ENCODE results near the gene WDR33. TPM values are rescaled to one million over a fixed set of nuclear protein-coding genes. Genes with fewer than 3 reads are reported as not detected.

The WDR33 gene
- total RNA-seq, 1 experiment from 2014 or later = 29.9 TPM

DNA sequence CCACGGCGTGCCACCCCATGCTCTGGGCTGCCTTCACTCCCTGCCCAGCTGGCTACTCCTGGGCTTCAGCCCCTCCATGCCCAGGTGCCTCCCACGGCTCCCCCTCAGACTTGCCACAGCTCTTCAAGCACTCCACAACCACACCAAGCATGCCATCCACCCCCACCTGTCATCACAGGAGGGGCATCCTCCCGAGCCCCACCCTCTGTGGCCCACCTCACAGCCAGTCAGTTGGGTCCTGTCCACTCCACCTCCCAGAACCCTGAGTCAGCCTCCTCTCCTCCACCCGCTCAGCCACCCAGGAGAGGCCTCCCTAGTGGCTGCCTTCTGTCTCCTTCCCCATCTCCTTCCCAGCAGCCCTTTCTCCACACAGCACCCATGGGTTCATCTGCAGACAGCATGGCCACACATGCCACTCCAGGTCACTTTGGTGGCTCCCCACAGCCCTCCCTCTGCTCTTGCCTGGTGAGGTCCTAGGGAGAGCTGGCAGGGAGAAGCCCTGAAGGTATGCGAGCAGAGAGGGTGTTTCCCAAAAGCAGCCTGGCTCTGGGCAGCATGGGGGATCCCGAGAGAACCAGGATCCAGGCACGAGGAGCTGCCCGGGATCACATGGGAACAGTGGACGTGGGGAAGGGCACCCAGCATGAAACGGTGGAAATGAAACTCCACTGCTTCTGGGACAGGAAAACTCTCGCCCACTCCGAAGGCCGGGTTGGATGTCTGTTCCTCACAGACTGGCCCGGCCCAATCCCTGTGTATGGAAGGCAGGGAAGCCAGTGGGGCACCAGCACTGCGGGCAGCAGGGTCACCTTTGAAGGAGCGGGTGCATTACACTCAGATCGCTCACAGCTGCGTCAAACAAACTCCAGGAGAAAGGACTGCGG is 138.4 kb downstream of the WDR33 start:
- DNase-seq (ENCODE audit: low spot score) = no peak

DNA sequence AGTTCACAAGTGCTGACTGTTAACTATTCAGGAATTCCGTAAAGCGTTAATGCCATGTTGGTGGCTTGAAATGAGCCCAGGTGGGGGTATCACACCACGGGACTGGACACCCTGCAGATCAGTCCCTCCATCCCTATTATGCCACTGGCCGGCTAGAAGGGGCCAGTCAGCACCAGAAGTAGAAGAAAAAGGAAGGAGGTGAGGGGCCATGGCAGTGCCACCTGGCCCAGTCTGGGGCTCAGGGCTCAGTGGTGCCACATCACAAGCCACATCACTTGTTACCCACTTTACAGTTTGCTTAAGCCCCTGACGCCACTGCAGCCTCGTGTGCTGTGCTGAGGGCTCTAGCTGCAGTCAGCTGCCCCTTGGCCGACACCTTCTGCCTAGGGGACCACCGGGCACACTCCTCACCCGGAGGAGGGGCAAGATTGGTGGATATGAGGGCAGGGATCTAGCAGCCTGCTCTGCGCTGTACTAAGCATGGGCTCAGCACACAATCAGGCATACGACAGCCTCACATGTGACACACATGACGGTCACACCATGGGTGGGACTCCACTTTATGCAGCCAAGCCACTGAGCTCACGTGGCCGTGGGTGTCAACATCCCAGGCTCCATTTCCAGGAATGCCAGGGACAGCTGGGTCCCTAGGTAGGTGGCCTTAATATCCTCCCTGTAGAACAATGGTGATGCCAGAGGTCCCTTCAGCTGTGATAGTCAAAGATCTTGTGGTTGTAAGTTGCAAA is 139.2 kb downstream of the WDR33 start:
- no peak for DNase-seq (ENCODE audit: low spot score)

DNA sequence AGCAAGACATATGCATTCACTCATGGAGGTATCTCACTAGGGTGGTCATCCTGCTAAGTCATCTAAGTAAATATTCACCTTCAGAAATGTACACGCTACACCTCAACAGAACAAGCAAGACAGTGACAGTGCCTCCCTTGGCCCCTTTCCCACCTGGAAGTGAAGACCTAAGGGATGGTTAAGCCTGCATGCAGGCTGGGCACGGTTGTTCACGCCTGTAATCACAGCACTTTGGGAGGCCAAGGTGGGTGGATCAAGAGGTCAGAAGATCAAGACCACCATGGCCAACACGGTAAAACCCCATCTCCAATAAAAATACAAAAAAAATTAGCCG is 140.0 kb downstream of the WDR33 start:
- DNase-seq (ENCODE audit: low spot score) = no peak

DNA sequence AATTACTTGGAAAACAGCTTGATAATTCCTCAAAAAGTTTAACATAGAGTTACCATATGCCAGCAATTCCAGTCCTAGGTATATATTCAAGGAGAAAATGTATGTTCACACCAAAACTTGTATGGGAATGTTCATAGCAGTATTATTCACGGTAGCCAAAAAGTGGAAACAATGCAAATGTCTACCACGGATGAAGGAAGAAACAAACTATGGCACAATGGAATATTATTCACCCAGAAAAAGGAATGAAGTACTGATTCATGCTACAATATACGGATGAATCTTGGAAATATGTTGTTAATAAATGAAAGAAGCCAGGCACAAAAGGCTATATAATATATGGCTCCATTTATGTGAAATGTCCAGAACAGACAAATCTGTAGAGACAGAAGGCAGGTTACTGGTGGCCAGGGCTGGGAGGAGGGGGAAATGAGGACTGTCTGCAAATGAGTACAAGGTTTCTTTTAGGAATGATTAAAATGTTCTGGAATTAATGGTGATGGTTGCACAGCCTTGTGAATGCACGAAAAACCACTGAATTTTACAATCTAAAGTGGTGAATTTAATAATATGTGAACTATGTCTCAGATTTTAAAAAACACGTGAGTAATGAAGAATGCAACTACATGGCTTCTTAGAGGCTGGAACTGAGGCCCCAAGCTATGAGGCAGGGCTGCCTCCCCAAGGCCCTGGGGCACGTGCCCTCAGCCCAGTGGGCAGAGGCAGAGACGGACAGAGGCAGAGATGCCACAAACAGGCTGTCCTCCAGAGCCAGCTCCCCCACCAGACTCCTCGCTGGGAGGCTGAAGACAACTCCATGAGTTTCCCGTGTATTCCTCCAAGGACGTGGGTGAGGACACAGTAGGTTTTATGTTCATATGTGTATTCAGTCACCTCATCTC is 140.7 kb downstream of the WDR33 start:
- no peak for DNase-seq (ENCODE audit: low spot score)

DNA sequence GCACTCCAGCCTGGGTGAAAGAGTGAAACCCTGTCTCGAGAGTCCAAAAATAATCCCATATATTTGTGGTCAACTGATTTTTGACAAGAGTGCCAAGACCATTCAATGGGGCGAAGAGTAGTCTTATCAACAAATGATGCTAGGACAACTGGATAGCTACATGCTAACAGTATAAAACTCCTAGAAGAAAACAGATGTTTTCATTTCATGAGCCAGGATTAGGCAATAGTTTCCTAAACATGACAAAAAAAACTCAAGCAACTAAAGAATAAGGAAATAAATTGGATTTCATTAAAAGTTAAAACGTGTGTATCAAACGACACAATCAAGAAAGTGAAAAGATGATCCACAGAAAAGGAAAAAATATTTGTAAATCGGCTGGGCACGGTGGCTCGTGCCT is 141.9 kb downstream of the WDR33 start:
- no peak for DNase-seq (ENCODE audit: low spot score)

DNA sequence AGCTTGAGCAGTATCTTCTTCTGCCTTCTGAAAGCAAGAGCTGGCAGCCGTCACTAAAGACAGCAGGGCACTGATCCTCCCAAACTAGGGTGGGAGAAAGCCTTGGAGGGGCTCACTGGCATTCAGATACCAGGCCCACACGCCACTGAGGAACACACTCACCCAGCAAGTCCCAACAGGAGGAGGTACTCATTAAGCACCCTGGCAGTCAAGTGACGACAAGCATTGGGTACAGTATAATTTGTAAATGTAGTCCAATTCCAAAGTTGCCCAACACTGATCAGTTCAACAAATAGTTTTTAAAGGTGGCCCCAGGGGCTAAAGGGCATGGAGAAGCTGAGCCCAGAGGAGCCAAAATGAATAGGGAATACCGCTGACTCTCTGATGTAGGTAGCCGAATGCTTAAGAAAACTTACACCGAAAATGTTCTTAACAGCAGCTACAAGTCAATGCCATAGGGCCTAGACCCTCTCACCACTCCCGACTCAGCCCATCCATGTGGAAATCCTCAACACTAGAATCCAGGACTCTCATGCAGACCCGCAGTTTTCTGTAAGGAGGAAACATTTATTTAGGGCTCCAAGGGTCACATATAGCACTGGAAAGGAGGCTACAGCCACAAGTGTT is 145.6 kb downstream of the WDR33 start:
- no peak for DNase-seq (ENCODE audit: low spot score)

DNA sequence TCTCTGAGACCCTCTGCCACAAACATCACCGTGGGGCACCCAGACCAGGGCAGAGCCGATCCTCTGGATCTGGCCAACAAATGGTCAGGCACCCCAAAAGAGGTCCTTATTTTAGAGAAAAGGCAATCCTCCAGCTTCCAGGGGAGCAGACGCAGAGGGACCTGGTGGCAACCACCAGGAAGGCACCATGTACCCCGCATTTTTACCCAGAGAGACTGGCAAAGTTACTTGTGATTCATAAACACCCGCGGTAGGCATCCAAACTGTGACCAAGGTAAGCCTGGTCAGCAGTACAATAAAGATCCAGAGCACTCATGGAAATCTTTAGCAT is 146.1 kb downstream of the WDR33 start:
- DNase-seq (ENCODE audit: low spot score) = no peak

DNA sequence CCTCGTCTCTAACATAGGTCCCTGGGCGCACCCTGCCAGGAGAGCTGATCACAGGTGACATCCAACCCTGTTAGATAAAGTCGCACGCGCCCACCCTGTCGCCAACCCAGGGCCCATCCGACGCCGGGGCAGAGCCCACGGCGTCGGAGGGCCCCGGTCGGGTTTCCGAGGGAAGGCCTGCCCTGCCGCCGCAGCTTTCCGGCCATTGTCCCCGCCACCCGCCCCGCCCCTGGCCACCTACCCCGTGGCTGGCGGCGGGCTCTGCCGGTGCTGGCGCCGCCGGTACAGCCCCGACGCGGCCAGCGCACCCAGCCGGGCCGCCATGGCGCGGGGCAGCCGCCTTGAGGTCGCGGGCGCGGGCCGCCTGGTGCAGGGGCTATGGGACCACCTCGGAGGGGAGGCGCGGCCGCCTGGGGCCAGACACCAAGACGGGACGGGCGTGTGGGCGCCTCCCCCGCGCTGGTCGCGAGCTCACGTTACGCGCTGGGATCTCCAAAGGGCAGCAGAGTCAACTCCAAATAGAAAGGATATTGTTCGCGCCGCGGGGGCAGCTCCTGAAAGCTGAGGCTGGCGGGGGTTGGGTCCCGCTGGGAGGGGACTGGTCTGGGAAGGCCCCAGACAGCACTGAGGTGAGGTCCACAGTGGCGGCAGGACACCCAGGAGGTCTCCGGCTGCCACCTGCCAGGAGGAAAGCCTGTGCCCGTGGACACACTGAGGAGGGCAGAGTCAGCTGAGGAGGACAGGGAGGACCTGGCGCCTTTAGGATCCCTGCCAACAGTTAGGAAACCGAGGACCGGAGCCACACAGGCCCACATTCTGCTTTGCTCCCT is 146.7 kb downstream of the WDR33 start:
- no peak for DNase-seq (ENCODE audit: low spot score)

DNA sequence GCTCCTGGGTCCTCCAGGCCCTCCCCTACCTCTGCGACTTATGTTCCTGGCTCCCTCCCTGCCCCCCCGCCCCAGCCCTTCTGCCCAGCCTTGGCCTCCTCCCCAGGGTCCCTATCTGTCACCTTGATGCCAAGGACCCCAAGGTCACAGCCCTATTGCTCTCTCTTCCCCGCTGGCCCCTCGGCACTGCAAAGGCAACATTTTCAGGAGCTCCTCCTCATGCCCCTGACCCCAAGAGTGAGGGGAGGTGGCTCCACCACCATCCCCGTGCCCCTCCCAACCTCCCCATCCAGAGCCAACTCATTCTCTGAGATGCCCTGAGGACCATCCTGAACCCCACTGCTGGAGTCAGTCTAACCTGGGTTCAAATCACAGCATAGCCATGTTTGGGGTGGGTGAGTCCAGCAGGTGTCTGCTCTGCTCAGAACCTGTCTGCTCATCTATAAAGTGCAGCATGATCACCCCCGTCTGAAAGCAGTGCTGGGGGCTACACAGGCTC is 147.4 kb downstream of the WDR33 start:
- DNase-seq (ENCODE audit: low spot score) = no peak

DNA sequence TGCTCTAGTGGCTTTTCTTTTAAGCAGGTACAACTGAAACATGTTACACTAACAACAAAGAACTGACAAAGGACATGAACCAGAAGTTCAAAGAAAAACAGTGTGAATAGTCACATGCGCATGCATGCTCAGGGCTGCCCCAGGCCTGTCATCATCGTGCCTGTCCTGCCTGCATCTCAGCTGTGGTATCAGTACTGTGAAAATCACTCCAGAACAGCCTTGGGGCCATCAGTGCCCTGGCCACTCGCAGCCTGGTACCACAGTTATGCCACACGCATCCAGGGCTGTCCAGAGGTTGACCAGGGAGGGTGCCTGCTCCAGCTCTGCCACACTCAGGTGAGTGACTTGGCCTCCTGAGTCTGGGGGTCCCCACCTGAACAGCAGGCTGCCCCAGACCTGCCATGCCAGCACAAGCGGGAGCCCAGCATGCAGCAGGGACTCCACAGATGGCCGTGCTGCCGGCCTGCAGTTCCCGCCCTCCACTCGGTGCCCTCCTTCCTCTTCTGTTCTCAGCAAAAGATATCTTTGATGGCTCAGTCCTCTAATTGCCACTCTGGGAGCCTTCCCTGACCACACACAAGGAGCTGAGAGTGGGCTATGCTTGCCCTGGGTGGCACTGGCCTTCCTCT is 147.9 kb downstream of the WDR33 start:
- DNase-seq (ENCODE audit: low spot score) = no peak

DNA sequence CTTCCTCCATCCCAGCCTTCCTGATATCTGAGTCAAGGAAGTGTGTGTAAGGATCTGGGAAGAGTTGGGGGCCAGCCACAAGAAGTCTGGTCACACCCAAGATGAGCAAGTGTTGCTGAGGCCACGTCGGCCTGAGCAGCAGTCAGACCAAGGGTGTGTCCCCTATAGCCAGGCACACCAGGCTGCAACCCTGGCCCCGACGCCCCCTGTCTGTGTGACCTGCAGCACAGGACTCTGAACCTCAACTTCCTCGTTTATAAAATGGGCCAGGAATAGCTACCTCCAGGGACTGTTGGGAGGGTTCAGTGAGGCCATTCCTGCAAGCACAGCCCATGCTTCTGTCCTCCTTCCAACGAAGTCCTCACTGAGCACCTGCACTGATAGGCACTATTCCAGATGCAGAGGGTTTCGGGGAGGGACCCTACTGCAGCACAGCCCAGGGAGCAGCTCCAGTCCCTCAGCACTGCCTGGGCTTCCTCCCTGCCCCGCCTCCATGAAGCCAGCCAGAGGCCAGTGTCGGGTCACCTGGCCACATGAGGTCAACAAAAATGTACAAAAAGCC is 148.9 kb downstream of the WDR33 start:
- DNase-seq (ENCODE audit: low spot score) = no peak

DNA sequence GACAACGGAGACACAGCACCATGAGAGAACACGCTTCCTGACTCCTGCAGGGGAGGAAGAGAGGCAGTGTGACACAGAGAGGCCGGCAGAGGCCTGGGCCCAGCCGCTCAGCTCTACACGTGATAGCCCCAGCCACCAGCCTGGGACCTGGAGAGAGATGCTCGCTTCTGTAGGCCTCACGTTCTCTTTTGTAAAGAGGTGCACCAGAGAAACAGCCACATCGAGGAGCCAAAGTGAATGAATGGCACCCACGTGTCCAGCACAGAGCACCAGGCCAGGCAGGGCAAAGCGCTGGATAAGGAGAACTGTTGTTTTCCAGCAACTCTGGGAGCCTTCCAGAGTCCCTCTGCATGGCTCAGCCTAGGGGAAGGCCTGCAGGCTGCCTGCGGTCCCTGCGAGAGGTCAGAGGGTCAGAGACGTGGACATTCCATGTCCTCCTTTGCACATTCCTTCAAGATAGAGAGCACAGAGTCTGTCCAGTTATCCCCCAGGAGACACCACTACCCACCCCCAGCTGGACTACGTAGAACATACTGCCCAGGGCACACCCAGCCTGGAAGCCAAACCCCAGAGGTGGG is 149.8 kb downstream of the WDR33 start:
- DNase-seq (ENCODE audit: low spot score) = no peak

DNA sequence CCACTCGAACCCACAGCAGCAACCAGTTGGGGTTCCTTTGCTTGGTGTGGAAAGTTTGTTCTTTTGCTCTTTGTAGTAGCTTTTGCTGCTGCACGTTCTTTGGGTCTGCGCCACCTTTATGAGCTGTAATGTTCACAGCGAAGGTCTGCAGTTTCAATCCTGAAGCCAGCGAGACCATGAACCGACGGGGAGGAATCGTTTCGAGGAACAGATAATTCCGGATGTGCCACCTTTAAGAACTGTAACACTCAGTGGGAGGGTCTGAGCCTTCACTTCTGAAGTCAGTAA is 150.7 kb downstream of the WDR33 start:
- no peak for DNase-seq (ENCODE audit: low spot score)

DNA sequence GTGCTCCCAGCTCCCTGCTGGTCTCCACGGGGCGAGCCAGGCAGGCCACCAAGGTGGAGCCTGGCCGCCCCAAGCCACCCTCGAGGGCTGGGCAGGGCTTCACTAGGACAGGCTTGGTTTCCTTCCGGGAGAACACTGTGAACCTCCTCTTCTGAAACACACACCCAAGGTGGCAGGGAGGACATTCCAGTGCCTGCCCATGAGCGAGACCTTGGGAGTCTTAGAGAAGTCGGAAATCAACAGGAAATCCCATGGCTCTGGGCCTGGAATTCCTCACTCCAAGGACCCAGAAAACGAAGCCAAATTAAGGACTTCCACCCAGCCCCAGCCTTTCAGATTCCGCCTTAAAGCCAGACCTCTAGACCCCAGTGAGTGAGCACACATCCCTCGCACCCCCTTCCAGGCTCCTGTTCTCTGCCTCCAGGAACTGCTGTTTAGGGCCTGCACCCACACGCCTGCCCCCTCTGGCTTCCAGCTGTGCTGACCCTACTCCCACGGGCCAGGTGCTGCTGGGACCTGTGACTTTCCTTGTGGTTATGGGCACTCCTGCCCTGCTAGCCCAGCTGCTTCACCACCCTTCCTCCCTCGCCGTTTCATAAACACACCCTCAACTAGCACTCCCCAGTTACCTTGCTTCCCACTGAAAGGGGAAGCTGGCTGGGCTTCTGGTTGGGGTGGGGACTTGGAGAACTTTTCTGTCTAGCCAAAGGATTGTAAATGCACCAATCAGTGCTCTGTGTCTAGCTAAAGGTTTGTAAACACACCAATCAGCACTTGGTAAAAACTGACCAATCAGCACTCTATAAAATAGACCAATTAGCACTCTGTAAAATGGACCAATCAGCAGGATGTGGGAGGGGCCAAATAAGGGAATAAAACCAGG is 151.3 kb downstream of the WDR33 start:
- no peak for DNase-seq (ENCODE audit: low spot score)

DNA sequence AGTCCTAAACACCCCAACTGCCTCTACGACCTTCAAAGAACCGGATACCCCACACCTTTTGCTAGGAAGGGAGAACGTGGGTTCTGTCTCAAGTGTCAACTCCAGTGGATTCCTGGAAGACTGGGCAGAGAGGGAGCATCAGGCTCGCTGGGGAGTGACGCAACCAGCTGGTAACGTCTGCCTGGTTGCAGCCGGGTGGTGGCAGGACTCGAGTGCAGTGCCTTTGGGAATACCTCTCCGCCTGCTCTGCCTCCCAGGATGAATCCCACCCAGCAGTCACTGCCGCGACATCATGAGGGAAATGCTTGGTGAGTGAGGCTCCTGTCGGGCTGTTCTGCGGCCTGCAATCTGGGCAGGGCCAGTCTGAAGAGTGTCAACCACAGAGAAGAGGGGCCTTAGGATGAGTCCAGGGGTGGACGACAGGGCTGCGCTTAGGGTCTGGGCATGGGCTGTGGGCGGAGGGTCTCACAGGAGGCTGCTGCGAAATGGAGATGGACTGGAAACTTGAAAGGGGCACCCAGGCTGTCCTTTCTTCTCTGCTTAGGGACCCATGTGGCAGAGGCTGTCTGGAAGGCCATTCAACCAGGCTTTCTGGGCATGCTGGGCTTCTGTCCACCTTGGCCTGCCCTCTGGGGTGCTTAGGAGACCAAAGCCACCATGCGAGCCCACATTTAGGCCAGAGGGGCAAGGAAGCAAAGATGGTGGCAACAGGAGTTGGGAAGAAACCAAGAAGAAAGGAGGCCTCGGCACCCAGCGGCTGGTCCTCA is 152.1 kb downstream of the WDR33 start:
- DNase-seq (ENCODE audit: low spot score) = no peak

DNA sequence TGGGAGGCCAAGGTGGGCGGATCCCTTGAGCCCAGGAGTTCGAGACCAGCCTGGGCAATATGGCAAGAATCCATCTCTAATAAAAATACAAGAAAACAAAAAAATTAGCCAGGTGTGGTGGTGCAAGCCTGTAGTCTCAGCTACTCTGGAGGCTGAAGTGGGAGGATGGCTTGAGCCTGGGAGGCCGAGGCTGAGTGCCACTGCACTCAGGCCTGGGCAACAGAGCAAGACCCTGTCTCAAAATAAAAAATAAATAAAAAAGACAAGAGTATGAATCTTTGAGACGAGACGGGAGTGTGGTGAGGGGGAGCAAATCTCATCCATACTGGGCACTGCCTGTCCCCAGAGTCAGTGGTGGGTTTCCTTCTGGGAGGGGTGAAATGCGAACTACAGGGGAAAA is 152.8 kb downstream of the WDR33 start:
- DNase-seq (ENCODE audit: low spot score) = no peak

DNA sequence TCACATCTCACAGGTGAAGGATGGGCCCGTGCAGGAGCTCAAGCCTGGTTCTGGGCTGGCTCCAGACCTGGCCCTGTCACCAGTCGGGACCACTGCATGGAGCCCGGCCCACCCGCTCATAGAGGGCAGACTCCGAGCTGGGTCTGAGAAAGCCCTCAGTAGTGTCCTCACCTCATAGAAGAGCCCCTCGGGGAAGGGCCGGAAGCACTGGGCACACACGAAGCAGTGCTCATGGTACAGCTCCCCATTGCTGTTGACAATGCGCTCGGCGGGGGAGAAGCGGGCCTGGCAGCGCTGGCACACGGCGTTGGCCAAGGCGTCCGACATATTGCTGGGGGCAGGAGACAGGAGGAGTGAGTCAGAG is 153.8 kb downstream of the WDR33 start:
- DNase-seq (ENCODE audit: low spot score) = no peak

DNA sequence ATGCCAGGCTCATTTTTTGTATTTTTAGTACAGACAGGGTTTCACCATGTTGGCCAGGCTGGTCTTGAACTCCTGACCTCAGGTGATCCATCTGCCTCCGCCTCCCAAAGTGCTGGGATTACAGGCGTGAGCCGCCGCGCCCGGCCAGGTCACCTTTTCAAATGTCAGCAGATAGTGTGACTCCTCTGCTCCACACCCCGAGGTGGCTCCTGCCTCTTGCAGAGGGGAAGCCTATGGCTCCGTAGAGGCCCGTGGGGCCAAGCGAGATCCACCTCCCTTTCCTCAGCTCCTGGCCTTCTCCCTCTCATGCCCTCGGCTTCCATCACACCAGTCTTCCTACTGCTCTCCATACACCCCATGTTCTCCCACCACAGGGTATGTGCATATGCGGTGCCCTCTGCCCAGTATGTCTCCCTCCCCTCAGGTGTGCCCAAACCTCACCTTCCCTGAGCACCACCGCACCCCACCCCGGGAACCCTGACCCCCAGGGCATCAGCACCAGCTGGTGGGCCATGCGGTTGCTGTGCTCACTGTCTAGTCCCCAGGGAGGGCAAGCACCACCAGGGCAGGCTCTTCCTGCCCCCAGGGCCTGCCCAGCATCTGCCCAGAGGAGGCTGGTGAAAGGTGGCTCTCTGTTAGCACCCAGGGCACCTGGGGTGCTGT is 154.3 kb downstream of the WDR33 start:
- no peak for DNase-seq (ENCODE audit: low spot score)

All from H4 (cell line).